SIG-M5 (cell line): ENCODE results near the gene IKBKG.
"Not testable (repeated sequence)": the region's sequence is repeated elsewhere in the genome, so short reads cannot be mapped to it uniquely, and the experiment has no call there.

Experiments
- DNase-seq: peaks from one replicate; lab custom pipeline; 2025; lab: John Stamatoyannopoulos, UW

The IKBKG gene

DNA sequence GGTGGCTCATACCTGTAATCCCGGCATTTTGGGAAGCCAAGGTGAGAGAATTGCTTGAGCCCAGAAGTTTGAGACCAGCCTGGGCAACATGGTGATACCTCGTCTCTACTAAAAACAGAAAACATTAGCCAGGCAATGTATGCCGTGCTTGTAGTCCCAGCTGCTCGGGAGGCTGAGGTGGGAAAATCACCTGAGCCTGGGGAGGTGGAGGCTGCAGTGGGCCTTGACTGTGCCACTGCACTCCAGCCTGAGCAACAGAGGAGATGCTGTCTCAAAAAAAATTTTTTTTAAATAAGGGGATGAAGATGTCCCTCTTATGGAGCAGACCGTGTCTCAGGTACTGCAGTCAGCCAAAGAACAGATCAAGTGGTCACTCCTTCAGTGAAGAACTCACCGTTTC, 58.1 kb downstream of the IKBKG start:
- DNase-seq, result no peak

GRCh38 chrX:154607370-154607769, 60.0 kb downstream of the IKBKG start:
- no peak for DNase-seq

DNA sequence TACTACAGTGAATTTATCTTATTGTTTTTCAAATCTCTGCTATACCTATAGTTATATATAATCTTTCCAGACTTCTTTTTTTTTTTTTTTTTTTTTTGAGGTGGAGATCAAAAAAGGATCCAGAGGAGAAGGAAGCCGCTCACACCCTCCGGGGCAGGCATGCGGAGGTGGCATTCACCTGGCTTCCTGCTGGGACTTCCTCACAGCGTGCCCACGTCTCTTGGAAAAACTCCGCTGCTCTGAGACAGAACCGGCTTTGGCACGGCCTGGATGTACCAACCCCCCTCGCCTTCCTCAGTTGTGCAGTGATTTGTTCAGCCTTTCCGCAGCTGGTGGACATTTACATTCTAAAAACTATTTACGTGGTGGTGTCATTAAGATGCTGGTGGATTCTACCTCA, 60.6 kb downstream of the IKBKG start:
- DNase-seq, result not testable (repeated sequence)

GRCh38 chrX:154608823-154609222, 61.4 kb downstream of the IKBKG start:
- not testable (repeated sequence) for DNase-seq

DNA sequence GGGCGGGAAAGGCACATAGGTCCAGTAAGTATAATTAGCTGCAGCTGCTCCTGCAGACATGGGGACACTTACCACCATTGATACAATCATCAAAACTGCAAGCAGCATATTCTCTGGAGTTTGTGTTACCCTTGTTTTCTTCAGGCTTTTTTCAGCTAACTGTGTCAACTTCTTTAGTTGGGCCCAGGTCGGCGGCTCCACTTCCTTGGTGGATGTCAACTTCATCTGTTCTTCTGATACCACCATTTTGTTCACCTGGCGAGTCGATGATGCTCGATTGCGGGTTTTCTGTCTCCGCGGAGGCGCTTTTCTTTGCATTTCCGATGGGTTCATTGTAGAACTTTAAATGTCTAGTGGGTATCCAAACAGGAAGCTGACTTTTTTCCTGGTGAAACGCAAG, 63.7 kb downstream of the IKBKG start:
- DNase-seq, result not testable (repeated sequence)

- DNase-seq, result not testable (repeated sequence)
Measured at GRCh38 chrX:154613586-154613985, 66.2 kb downstream of the IKBKG start.
